Measurements from ENCODE around the gene NKAPD1. TPM values are rescaled to one million over a fixed set of nuclear protein-coding genes. Genes with fewer than 3 reads are reported as not detected.

Gene NKAPD1
- total and polyA plus RNA-seq, 2 donors (not counting 3 experiments of a cell fraction or from before 2014, with no cell fraction given): 7.2 to 16.7 TPM

- Histone ChIP-seq H3K9me3 (replicated peaks; ENCODE audit: control insufficient read depth, insufficient read depth, low read length) (no peaks in the 10 kb centered on the region), H3K27me3 (ENCODE audit: control insufficient read depth in 2 of 2, insufficient read depth in 2 of 2, low read length in 2 of 2) (no peaks in the 10 kb centered on the region), H3K27ac (ENCODE audit: insufficient read depth, low read depth, low read length) (no peak overlapping the region), H3K36me3 (ENCODE audit: control insufficient read depth in 2 of 2, extremely low read depth in 1 of 2, insufficient read depth in 2 of 2, low read length in 2 of 2) (peaks cover 2 to 10% of the 10 kb centered on the region in 2 experiments), H3K4me3 (replicated peaks in 1 of 3; ENCODE audit: insufficient read depth in 1 of 3, low read depth in 1 of 3, low read length in 3 of 3) (no peak overlapping the region), H4K20me1 (replicated peaks; ENCODE audit: control insufficient read depth, extremely low read depth, insufficient read depth, low read length) (no peaks in the 10 kb centered on the region), H3K9me1 (replicated peaks; ENCODE audit: control insufficient read depth, extremely low read depth, insufficient read depth, low read length) (no peaks in the 10 kb centered on the region), H3K79me2 (ENCODE audit: control insufficient read depth, insufficient read depth, low read length) (no peaks in the 10 kb centered on the region), H3K4me2 (ENCODE audit: insufficient read depth, low read length) (no peak overlapping the region), H2AFZ (ENCODE audit: low read depth, low read length) (no peak overlapping the region), H3K4me1 (ENCODE audit: control insufficient read depth, extremely low read depth, insufficient read depth, low read length) (peaks cover 9% of the 10 kb centered on the region), H3K9ac (replicated peaks; ENCODE audit: extremely low read depth, insufficient read depth, low read length) (no peak overlapping the region)
- dilution Hi-C loops (cut with MboI; ENCODE audit: extremely low pct_ligation_motif_present, low sequenced_read_pairs): no loop called here
- ChIA-PET CTCF (interaction anchor here (1.0 to 1.7 kb wide), 3 partner anchors 15 to 44 kb away, joined by 3 to 4 read pairs (median 4); no protein-coding TSS in a partner anchor), POLR2A (no interaction called here)
- DNase-seq (ENCODE audit: low read depth, low spot score) (peak; percentile 47), FAIRE-seq (no peak)
- TF ChIP-seq FOS (IDR thresholded peaks at IDR 0.05; ENCODE audit: borderline replicate concordance, insufficient read depth, low read length) (peak; percentile 25), MYC (IDR thresholded peaks at IDR 0.05; ENCODE audit: low read depth, low read length) (no peak), MAX (IDR thresholded peaks at IDR 0.05; ENCODE audit: insufficient read depth, insufficient read length) (no peak), POLR2AphosphoS5 (IDR thresholded peaks at IDR 0.05; ENCODE audit: insufficient read depth, low read depth, low read length) (no peak), JUN (IDR thresholded peaks at IDR 0.05; ENCODE audit: borderline replicate concordance, insufficient read depth, insufficient read length, low read depth) (peak; percentile 60)
- BruUV-seq (replicated peaks): no TSS peak
- intact Hi-C loops (cut with micrococcal nuclease): loop anchor here (1.0 kb wide), 1 partner anchor 9 kb away; no protein-coding TSS in a partner anchor
Observed at GRCh38 chr11:112058103-112058502, 16.0 kb upstream of the NKAPD1 start.

DNA sequence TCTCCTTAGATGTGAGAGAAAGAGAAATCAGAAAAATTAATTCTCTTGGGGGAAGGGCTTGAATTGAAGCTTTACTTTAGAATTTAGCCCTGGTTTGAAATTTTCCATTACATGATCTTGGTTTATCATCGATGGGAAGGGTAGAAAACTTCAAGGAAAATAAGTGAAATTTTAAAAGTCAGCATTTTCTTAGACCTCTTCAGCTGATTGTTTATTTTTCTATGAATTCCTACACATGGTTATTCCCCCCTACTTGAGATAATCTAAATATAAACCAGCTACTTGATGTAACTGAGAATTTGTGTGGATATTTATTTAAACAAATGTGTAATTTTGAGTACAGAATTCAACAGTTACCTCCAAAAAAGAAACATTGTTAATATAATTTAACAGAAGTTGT lies 11.2 kb upstream of the NKAPD1 start:
- no peak overlapping the region for H3K9ac ChIP-seq (replicated peaks; ENCODE audit: extremely low read depth, insufficient read depth, low read length)
- H3K4me2 ChIP-seq (ENCODE audit: insufficient read depth, low read length): no peak overlapping the region
- H3K79me2 ChIP-seq (ENCODE audit: control insufficient read depth, insufficient read depth, low read length): no peaks in the 10 kb centered on the region
- POLR2A ChIA-PET: no interaction called here
- H4K20me1 ChIP-seq (replicated peaks; ENCODE audit: control insufficient read depth, extremely low read depth, insufficient read depth, low read length): no peaks in the 10 kb centered on the region
- CTCF ChIA-PET: no interaction called here
- FAIRE-seq: no peak
- H3K36me3 ChIP-seq (ENCODE audit: control insufficient read depth in 2 of 2, extremely low read depth in 1 of 2, insufficient read depth in 2 of 2, low read length in 2 of 2): peaks cover 2 to 10% of the 10 kb centered on the region in 2 experiments
- peaks cover 5% of the 10 kb centered on the region for H3K4me1 ChIP-seq (ENCODE audit: control insufficient read depth, extremely low read depth, insufficient read depth, low read length)
- intact Hi-C loops (cut with micrococcal nuclease) (no loop called here), dilution Hi-C loops (cut with MboI; ENCODE audit: extremely low pct_ligation_motif_present, low sequenced_read_pairs) (no loop called here)
- H3K9me3 ChIP-seq (replicated peaks; ENCODE audit: control insufficient read depth, insufficient read depth, low read length): no peaks in the 10 kb centered on the region
- no peak for DNase-seq (ENCODE audit: low read depth, low spot score)
- no peaks in the 10 kb centered on the region for H3K27me3 ChIP-seq (ENCODE audit: control insufficient read depth in 2 of 2, insufficient read depth in 2 of 2, low read length in 2 of 2)
- no peak overlapping the region for H3K4me3 ChIP-seq (replicated peaks in 1 of 3; ENCODE audit: insufficient read depth in 1 of 3, low read depth in 1 of 3, low read length in 3 of 3)
- no peaks in the 10 kb centered on the region for H3K9me1 ChIP-seq (replicated peaks; ENCODE audit: control insufficient read depth, extremely low read depth, insufficient read depth, low read length)
- H2AFZ ChIP-seq (ENCODE audit: low read depth, low read length): no peak overlapping the region
- no peak for TF ChIP-seq POLR2A (IDR thresholded peaks at IDR 0.05; ENCODE audit: low read depth, low read length)
- no peak for TF ChIP-seq POLR2AphosphoS5 (IDR thresholded peaks at IDR 0.05; ENCODE audit: insufficient read depth, low read depth, low read length)
- TF ChIP-seq MAX (IDR thresholded peaks at IDR 0.05; ENCODE audit: insufficient read depth, insufficient read length): no peak
- TF ChIP-seq GATA2 (IDR thresholded peaks at IDR 0.05; ENCODE audit: insufficient read depth, insufficient read length, low read depth, low read length): no peak
- TF ChIP-seq EZH2 (IDR thresholded peaks at IDR 0.05; ENCODE audit: borderline replicate concordance, low read depth, low read length, severe bottlenecking): no peak
- no peak for TF ChIP-seq MYC (IDR thresholded peaks at IDR 0.05; ENCODE audit: low read depth, low read length)
- no peak for TF ChIP-seq JUN (IDR thresholded peaks at IDR 0.05; ENCODE audit: borderline replicate concordance, insufficient read depth, insufficient read length, low read depth)
- TF ChIP-seq FOS (IDR thresholded peaks at IDR 0.05; ENCODE audit: borderline replicate concordance, insufficient read depth, low read length): no peak
- TF ChIP-seq, protein P1, sequence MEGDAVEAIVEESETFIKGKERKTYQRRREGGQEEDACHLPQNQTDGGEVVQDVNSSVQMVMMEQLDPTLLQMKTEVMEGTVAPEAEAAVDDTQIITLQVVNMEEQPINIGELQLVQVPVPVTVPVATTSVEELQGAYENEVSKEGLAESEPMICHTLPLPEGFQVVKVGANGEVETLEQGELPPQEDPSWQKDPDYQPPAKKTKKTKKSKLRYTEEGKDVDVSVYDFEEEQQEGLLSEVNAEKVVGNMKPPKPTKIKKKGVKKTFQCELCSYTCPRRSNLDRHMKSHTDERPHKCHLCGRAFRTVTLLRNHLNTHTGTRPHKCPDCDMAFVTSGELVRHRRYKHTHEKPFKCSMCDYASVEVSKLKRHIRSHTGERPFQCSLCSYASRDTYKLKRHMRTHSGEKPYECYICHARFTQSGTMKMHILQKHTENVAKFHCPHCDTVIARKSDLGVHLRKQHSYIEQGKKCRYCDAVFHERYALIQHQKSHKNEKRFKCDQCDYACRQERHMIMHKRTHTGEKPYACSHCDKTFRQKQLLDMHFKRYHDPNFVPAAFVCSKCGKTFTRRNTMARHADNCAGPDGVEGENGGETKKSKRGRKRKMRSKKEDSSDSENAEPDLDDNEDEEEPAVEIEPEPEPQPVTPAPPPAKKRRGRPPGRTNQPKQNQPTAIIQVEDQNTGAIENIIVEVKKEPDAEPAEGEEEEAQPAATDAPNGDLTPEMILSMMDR (IDR thresholded peaks at IDR 0.05; ENCODE audit: extremely low read depth in 1 of 2, insufficient read depth in 1 of 2, low read depth in 1 of 2, low read length in 2 of 2): no peak
- H3K27ac ChIP-seq (ENCODE audit: insufficient read depth, low read depth, low read length): no peak overlapping the region
- no TSS peak for BruUV-seq (replicated peaks)
